Neural crest cell (in vitro differentiated cells): ENCODE data around the gene PPP1R9B. TPM values are rescaled to one million over a fixed set of nuclear protein-coding genes. Genes with fewer than 3 reads are reported as not detected.
A peak's percentile ranks its signal among the peaks of the same experiment; 100 is the strongest.

ENCODE experiments used
- DNase-seq: peaks from one replicate; pipeline ENCODE4 v3.0.0; 2021; ENCODE audit warnings: low read depth, mixed read lengths, low spot score
- H3K27ac Mint-ChIP-seq: one replicate; pipeline ENCODE4 v1.8.0; 2021; ENCODE audit warnings: mild to moderate bottlenecking, mixed read lengths; ENCODE audit not compliant: unreplicated experiment
- H3K27me3 Mint-ChIP-seq: 2 replicates; pipeline ENCODE4 v1.8.0; 2021; ENCODE audit warnings: low read depth, mild to moderate bottlenecking, mixed read lengths
- H3K36me3 Mint-ChIP-seq: 2 replicates; pipeline ENCODE4 v1.8.0; 2021; ENCODE audit warnings: low read depth, mild to moderate bottlenecking, mixed read lengths
- H3K4me1 Mint-ChIP-seq: 2 replicates; pipeline ENCODE4 v1.8.0; 2021; ENCODE audit warnings: mixed read lengths
- H3K4me3 Mint-ChIP-seq: one replicate; pipeline ENCODE4 v1.8.0; 2021; ENCODE audit warnings: mild to moderate bottlenecking, mixed read lengths
- H3K9me3 Mint-ChIP-seq: 2 replicates; pipeline ENCODE4 v1.8.0; 2021; ENCODE audit warnings: mixed read lengths
- CTCF ChIP-seq: fragments of 200-600 bp; sonication (generic); conservative IDR thresholded peaks from 2 replicates; pipeline ENCODE4 v1.5.0; 2021; ENCODE audit warnings: antibody characterized with exemption, mild to moderate bottlenecking
- total RNA-seq: library from RNA; stranded (reverse); gene quantifications from 2 replicates; pipeline ENCODE4 v1.2.1, GENCODE V29; 2021

Gene PPP1R9B
- total RNA-seq, 1 donor from 2014 or later: 68.8 TPM

GRCh38 chr17:50172936-50173334, 22.5 kb upstream of the PPP1R9B start:
- H3K36me3 Mint-ChIP-seq: no peaks in the 10 kb centered on the region
- TF ChIP-seq CTCF: no peak
- H3K27me3 Mint-ChIP-seq: no peaks in the 10 kb centered on the region
- DNase-seq: no peak
- H3K9me3 Mint-ChIP-seq: no peaks in the 10 kb centered on the region
- H3K4me1 Mint-ChIP-seq: peaks cover 22% of the 10 kb centered on the region
- no peak overlapping the region for H3K27ac Mint-ChIP-seq
- no peak overlapping the region for H3K4me3 Mint-ChIP-seq

- Mint-ChIP-seq H3K27ac (peak overlapping the region; percentile 12), H3K36me3 (no peaks in the 10 kb centered on the region), H3K27me3 (no peaks in the 10 kb centered on the region), H3K4me1 (peaks cover 18% of the 10 kb centered on the region), H3K9me3 (no peaks in the 10 kb centered on the region), H3K4me3 (no peak overlapping the region)
- DNase-seq: no peak
- TF ChIP-seq CTCF: no peak
Observed at GRCh38 chr17:50172130-50172529, 21.7 kb upstream of the PPP1R9B start.

- no peak overlapping the region for H3K4me3 Mint-ChIP-seq
- peaks cover 18% of the 10 kb centered on the region for H3K4me1 Mint-ChIP-seq
- no peak for TF ChIP-seq CTCF
- no peaks in the 10 kb centered on the region for H3K9me3 Mint-ChIP-seq
- no peak for DNase-seq
- peak overlapping the region; percentile 12 for H3K27ac Mint-ChIP-seq
- H3K36me3 Mint-ChIP-seq: no peaks in the 10 kb centered on the region
- no peaks in the 10 kb centered on the region for H3K27me3 Mint-ChIP-seq
Observed at GRCh38 chr17:50171371-50172071, 21.0 kb upstream of the PPP1R9B start.

- Mint-ChIP-seq H3K36me3 (no peaks in the 10 kb centered on the region), H3K27me3 (no peaks in the 10 kb centered on the region), H3K4me3 (no peak overlapping the region), H3K27ac (no peak overlapping the region), H3K9me3 (no peaks in the 10 kb centered on the region), H3K4me1 (peaks cover 18% of the 10 kb centered on the region)
- no peak for TF ChIP-seq CTCF
- no peak for DNase-seq
Observed at GRCh38 chr17:50170662-50171370, 20.3 kb upstream of the PPP1R9B start.

GRCh38 chr17:50169881-50170459, 19.5 kb upstream of the PPP1R9B start:
- Mint-ChIP-seq H3K27ac (no peak overlapping the region), H3K36me3 (no peaks in the 10 kb centered on the region), H3K9me3 (no peaks in the 10 kb centered on the region), H3K4me3 (no peak overlapping the region), H3K27me3 (no peaks in the 10 kb centered on the region), H3K4me1 (peaks cover 22% of the 10 kb centered on the region)
- no peak for DNase-seq
- no peak for TF ChIP-seq CTCF
